Fibroblast of upper back skin (primary cell): ENCODE results near the gene GPD1.

Source experiments
- DNase-seq: peaks from one replicate; pipeline ENCODE4 v3.0.0-alpha.2; 2013

Gene GPD1

GRCh38 chr12:50103767-50104321, at the start of gene GPD1:
GPD1 (plus strand) TSS chr12:50104008; CDS start chr12:50104051, 43 bp downstream.
- DNase-seq = peak; percentile 9

- peak; percentile 46 for DNase-seq
These were observed 47.8 kb upstream of the GPD1 start for GRCh38 chr12:50055831-50056638.

GRCh38 chr12:50056639-50056976, 47.2 kb upstream of the GPD1 start:
- DNase-seq = no peak

GRCh38 chr12:50057000-50057841, 46.6 kb upstream of the GPD1 start, which contains the start of gene ASIC1:
ASIC1 (plus strand) TSS chr12:50057596; CDS start chr12:50058767, 1,171 bp downstream.
- DNase-seq = peak; percentile 60

GRCh38 chr12:50057896-50058670, 45.7 kb upstream of the GPD1 start:
- DNase-seq = no peak

- DNase-seq = no peak
These were observed 45.0 kb upstream of the GPD1 start for GRCh38 chr12:50058743-50059312.

GRCh38 chr12:50059440-50060119, 44.2 kb upstream of the GPD1 start:
- DNase-seq = peak; percentile 48

GRCh38 chr12:50060120-50060468, 43.7 kb upstream of the GPD1 start:
- DNase-seq = no peak

GRCh38 chr12:50061171-50061570, 42.6 kb upstream of the GPD1 start:
- no peak for DNase-seq

- DNase-seq = peak; percentile 83
These were observed 41.7 kb upstream of the GPD1 start for GRCh38 chr12:50061946-50062686.

- DNase-seq = peak; percentile 66
These were observed 40.9 kb upstream of the GPD1 start for GRCh38 chr12:50062728-50063460.

GRCh38 chr12:50065726-50066310, 38.0 kb upstream of the GPD1 start:
- DNase-seq = peak; percentile 24

- DNase-seq = peak; percentile 91
These were observed 37.4 kb upstream of the GPD1 start for GRCh38 chr12:50066402-50066801.

GRCh38 chr12:50069069-50069468, 34.7 kb upstream of the GPD1 start:
- no peak for DNase-seq

GRCh38 chr12:50069539-50069938, 34.3 kb upstream of the GPD1 start:
- no peak for DNase-seq

- DNase-seq = peak; percentile 84
These were observed 33.3 kb upstream of the GPD1 start for GRCh38 chr12:50070314-50071060.

GRCh38 chr12:50072198-50072907, 31.5 kb upstream of the GPD1 start:
- no peak for DNase-seq

- DNase-seq = no peak
These were observed 30.6 kb upstream of the GPD1 start for GRCh38 chr12:50073206-50073605.

GRCh38 chr12:50073712-50074111, 30.1 kb upstream of the GPD1 start:
- no peak for DNase-seq
